ENCODE measurements around the gene SMC4.

- TF ChIP-seq, protein P1, sequence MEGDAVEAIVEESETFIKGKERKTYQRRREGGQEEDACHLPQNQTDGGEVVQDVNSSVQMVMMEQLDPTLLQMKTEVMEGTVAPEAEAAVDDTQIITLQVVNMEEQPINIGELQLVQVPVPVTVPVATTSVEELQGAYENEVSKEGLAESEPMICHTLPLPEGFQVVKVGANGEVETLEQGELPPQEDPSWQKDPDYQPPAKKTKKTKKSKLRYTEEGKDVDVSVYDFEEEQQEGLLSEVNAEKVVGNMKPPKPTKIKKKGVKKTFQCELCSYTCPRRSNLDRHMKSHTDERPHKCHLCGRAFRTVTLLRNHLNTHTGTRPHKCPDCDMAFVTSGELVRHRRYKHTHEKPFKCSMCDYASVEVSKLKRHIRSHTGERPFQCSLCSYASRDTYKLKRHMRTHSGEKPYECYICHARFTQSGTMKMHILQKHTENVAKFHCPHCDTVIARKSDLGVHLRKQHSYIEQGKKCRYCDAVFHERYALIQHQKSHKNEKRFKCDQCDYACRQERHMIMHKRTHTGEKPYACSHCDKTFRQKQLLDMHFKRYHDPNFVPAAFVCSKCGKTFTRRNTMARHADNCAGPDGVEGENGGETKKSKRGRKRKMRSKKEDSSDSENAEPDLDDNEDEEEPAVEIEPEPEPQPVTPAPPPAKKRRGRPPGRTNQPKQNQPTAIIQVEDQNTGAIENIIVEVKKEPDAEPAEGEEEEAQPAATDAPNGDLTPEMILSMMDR (IDR thresholded peaks at IDR 0.05; ENCODE audit: low read depth, low read length): no peak
- no peak for TF ChIP-seq EZH2phosphoT487 (IDR thresholded peaks at IDR 0.05; ENCODE audit: low read depth)
Measured at GRCh38 chr3:160481856-160482255, 82.4 kb downstream of the SMC4 start.

Data from OCI-LY3 (cell line).